ENCODE measurements around the gene CDH16. TPM values are rescaled to one million over a fixed set of nuclear protein-coding genes. Genes with fewer than 3 reads are reported as not detected.

Gene CDH16
- total and polyA plus RNA-seq, 2 donors from 2014 or later: 1,180 to 1,188 TPM

DNA sequence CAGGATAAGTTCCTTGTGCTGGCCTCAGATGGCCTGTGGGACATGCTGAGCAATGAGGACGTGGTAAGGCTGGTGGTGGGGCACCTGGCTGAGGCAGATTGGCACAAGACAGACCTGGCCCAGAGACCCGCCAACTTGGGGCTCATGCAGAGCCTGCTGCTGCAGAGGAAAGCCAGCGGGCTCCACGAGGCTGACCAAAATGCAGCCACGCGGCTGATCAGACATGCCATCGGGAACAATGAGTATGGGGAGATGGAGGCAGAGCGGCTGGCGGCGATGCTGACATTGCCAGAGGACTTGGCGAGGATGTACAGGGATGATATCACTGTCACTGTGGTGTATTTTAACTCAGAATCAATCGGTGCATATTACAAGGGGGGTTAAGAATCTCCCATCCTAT lies 33.2 kb downstream of the CDH16 start:
- FAIRE-seq (no peak), DNase-seq (peak in 1 of 5 donors; percentile 52)
- TF ChIP-seq, protein P1, sequence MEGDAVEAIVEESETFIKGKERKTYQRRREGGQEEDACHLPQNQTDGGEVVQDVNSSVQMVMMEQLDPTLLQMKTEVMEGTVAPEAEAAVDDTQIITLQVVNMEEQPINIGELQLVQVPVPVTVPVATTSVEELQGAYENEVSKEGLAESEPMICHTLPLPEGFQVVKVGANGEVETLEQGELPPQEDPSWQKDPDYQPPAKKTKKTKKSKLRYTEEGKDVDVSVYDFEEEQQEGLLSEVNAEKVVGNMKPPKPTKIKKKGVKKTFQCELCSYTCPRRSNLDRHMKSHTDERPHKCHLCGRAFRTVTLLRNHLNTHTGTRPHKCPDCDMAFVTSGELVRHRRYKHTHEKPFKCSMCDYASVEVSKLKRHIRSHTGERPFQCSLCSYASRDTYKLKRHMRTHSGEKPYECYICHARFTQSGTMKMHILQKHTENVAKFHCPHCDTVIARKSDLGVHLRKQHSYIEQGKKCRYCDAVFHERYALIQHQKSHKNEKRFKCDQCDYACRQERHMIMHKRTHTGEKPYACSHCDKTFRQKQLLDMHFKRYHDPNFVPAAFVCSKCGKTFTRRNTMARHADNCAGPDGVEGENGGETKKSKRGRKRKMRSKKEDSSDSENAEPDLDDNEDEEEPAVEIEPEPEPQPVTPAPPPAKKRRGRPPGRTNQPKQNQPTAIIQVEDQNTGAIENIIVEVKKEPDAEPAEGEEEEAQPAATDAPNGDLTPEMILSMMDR (IDR thresholded peaks at IDR 0.05; ENCODE audit: borderline replicate concordance, extremely low read depth, insufficient read depth): no peak
- Histone ChIP-seq H3K9ac (ENCODE audit: low read length in 3 of 3) (no peak overlapping the region), H3K4me1 (ENCODE audit: control insufficient read depth in 2 of 3, insufficient read depth in 2 of 3, low read depth in 1 of 3, low read length in 3 of 3) (peaks cover 0 to 15% (median 6%) of the 10 kb centered on the region in 3 donors), H3K27me3 (ENCODE audit: control insufficient read depth, insufficient read depth, low read length) (no peaks in the 10 kb centered on the region), H3K4me3 (ENCODE audit: low read length in 3 of 3) (no peak overlapping the region), H3K9me3 (ENCODE audit: control insufficient read depth in 2 of 3, insufficient read depth in 1 of 3, low read length in 3 of 3) (no peaks in the 10 kb centered on the region), H3K27ac (ENCODE audit: low read depth in 2 of 2, low read length in 2 of 2) (no peak overlapping the region), H3K36me3 (ENCODE audit: control insufficient read depth in 2 of 3, insufficient read depth in 3 of 3, low read length in 3 of 3) (peaks cover 5 to 18% (median 16%) of the 10 kb centered on the region in 3 donors)
- intact Hi-C loops (cut with DNase I): no loop called here

DNA sequence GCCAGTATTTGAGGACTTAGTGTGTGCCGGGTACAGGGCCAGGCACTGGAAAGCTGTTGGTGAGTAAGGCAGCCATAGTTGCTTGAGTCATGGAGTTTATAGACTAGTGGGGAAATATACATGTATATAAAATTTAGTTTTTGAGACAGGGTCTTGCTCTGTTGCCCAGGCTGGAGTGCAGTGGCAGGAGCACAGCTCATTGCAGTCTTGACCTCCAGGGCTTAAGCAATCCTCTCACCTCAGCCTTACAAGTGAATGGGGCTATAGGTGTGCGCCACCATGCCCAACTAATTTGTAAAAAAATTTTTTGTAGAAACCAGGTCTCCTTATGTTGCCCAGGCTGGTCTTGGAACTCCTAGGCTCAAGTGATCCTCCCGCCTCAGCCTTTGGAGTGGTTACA lies 36.0 kb downstream of the CDH16 start:
- Histone ChIP-seq H3K27me3 (ENCODE audit: control insufficient read depth, insufficient read depth, low read length) (no peaks in the 10 kb centered on the region), H3K27ac (ENCODE audit: low read depth in 2 of 2, low read length in 2 of 2) (no peak overlapping the region), H3K9me3 (ENCODE audit: control insufficient read depth in 2 of 3, insufficient read depth in 1 of 3, low read length in 3 of 3) (no peaks in the 10 kb centered on the region), H3K9ac (ENCODE audit: low read length in 3 of 3) (no peak overlapping the region), H3K4me1 (ENCODE audit: control insufficient read depth in 2 of 3, insufficient read depth in 2 of 3, low read depth in 1 of 3, low read length in 3 of 3) (peaks cover 0 to 23% (median 9%) of the 10 kb centered on the region in 3 donors), H3K4me3 (ENCODE audit: low read length in 3 of 3) (no peak overlapping the region), H3K36me3 (ENCODE audit: control insufficient read depth in 2 of 3, insufficient read depth in 3 of 3, low read length in 3 of 3) (peaks cover 5 to 18% (median 16%) of the 10 kb centered on the region in 3 donors)
- TF ChIP-seq, protein P1 (IDR thresholded peaks at IDR 0.05; ENCODE audit: borderline replicate concordance, extremely low read depth, insufficient read depth): no peak
- FAIRE-seq (no peak), DNase-seq (peak in 1 of 5 donors; percentile 12)
- intact Hi-C loops (cut with DNase I): no loop called here

DNA sequence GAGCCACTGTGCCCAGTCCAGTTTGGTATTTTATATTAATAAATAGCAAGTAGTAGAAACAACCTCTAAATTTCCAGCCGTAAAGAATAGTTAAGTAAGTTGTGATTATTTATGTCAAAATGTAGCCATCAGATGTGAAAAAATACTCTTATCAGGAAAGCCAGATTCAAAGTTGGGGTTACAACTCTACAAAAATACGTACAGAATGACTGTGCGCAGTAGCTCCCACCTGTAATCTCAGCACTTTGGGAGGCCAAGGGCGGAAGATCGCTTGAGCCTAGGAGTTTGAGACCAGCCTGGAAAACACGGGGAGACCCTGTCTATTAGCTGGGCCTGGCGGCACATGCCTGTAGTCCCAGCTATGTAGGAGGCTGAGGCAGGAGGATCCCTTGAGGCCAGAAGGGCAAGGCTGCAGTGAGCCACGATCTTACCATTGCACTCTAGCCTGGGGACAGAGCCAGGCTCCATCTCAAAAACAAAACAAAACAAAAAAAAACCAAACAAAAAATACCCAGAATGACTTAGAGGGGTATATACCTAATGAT lies 36.6 kb downstream of the CDH16 start:
- Histone ChIP-seq H3K36me3 (ENCODE audit: control insufficient read depth in 2 of 3, insufficient read depth in 3 of 3, low read length in 3 of 3) (peaks cover 5 to 18% (median 16%) of the 10 kb centered on the region in 3 donors), H3K27ac (ENCODE audit: low read depth in 2 of 2, low read length in 2 of 2) (peak overlapping the region in 1 of 2 donors; percentile 22), H3K4me3 (ENCODE audit: low read length in 3 of 3) (peak overlapping the region in 1 of 3 donors; percentile 84), H3K4me1 (ENCODE audit: control insufficient read depth in 2 of 3, insufficient read depth in 2 of 3, low read depth in 1 of 3, low read length in 3 of 3) (peaks cover 0 to 23% (median 9%) of the 10 kb centered on the region in 3 donors), H3K27me3 (ENCODE audit: control insufficient read depth, insufficient read depth, low read length) (no peaks in the 10 kb centered on the region), H3K9ac (ENCODE audit: low read length in 3 of 3) (no peak overlapping the region), H3K9me3 (ENCODE audit: control insufficient read depth in 2 of 3, insufficient read depth in 1 of 3, low read length in 3 of 3) (no peaks in the 10 kb centered on the region)
- FAIRE-seq: no peak
- TF ChIP-seq, protein P1 (IDR thresholded peaks at IDR 0.05; ENCODE audit: borderline replicate concordance, extremely low read depth, insufficient read depth): no peak
- intact Hi-C loops (cut with DNase I): no loop called here
- peak in 1 of 5 donors; percentile 43 for DNase-seq
